ENCODE results near the gene GPR156.

DNA sequence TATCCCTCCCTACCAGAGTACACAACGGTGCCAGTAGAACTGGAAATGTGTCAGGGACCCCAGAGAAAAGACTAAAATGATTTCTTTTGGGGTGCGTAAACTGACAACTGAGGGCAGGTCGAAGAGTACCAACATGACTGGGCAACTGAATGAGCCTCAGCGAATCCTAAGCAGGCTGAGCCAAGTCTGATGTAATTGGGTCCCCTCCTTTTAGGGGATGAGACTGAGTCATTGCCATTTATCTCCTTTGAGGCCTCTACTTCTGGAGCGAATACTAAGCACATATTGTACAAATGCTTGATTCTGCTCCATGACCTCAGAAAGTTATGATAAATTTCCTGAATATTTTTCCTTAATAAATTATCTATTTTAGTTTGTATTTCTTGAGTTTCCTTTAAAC, 17.3 kb upstream of the GPR156 start:
- TF ChIP-seq, protein P1, sequence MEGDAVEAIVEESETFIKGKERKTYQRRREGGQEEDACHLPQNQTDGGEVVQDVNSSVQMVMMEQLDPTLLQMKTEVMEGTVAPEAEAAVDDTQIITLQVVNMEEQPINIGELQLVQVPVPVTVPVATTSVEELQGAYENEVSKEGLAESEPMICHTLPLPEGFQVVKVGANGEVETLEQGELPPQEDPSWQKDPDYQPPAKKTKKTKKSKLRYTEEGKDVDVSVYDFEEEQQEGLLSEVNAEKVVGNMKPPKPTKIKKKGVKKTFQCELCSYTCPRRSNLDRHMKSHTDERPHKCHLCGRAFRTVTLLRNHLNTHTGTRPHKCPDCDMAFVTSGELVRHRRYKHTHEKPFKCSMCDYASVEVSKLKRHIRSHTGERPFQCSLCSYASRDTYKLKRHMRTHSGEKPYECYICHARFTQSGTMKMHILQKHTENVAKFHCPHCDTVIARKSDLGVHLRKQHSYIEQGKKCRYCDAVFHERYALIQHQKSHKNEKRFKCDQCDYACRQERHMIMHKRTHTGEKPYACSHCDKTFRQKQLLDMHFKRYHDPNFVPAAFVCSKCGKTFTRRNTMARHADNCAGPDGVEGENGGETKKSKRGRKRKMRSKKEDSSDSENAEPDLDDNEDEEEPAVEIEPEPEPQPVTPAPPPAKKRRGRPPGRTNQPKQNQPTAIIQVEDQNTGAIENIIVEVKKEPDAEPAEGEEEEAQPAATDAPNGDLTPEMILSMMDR (IDR thresholded peaks at IDR 0.05) = no peak
- no peak for TF ChIP-seq POLR2A (IDR thresholded peaks at IDR 0.05)
